ENCODE results near the gene NHS.

The NHS gene

DNA sequence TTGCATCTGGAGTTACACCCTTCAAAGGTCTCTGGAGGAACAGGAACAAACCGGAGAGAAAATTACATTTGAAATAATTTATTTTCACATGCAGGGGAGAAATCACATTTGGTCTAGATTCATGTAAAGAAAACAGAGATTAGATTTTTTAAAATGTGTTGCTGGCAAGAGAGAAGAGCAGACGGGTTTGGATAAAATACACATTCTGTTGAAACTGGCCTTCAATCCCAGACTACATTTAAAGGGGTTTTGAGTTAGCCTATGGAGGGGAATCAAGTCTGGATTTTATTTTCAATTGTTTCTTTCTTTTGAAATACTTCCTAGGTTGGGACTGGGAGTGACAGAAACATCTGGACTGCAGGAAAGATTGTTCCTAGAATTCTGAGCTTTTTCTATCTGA is 180.8 kb downstream of the NHS start:
- H3K4me3 ChIP-seq (ENCODE audit: control insufficient read depth, low read depth, low read length) = no peak overlapping the region
- TF ChIP-seq, protein P1, sequence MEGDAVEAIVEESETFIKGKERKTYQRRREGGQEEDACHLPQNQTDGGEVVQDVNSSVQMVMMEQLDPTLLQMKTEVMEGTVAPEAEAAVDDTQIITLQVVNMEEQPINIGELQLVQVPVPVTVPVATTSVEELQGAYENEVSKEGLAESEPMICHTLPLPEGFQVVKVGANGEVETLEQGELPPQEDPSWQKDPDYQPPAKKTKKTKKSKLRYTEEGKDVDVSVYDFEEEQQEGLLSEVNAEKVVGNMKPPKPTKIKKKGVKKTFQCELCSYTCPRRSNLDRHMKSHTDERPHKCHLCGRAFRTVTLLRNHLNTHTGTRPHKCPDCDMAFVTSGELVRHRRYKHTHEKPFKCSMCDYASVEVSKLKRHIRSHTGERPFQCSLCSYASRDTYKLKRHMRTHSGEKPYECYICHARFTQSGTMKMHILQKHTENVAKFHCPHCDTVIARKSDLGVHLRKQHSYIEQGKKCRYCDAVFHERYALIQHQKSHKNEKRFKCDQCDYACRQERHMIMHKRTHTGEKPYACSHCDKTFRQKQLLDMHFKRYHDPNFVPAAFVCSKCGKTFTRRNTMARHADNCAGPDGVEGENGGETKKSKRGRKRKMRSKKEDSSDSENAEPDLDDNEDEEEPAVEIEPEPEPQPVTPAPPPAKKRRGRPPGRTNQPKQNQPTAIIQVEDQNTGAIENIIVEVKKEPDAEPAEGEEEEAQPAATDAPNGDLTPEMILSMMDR (conservative IDR thresholded peaks at IDR 0.05; ENCODE audit: control insufficient read depth, insufficient read depth, low read depth, low read length) = no peak
- no peak for DNase-seq (ENCODE audit: low read depth)

DNA sequence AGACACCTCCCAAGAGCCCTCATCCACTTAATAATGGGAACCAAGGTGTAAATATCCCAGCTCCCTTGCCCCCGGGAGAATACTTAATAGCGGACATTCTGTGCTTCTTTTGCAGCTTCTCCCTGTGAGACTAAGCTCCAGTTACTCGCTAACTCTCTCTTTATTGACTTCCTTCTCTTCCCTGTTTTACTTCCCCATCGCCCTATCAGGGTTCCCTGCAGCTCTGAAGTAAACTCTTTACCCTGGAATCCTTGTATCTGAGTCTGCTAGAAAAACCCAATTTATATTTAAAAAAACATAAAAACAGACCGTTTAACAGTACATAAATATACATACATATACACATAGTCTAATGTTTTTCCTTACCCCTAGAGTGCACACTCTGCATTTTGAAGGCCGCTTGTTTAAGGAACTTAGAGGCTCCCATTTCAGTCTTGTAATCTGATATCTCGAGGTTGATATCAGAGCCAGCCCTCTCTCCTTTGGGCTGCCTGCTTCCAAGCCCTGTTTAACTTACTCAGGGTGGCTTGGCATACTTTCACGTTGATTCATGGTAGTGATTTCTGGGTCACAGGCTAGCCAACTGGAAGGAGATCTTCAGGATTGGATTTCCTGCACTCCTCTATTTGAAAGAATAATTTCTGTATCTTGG is 184.9 kb downstream of the NHS start:
- TF ChIP-seq, protein P1 (conservative IDR thresholded peaks at IDR 0.05; ENCODE audit: control insufficient read depth, insufficient read depth, low read depth, low read length) = no peak
- DNase-seq (ENCODE audit: low read depth) = peak; percentile 88
- H3K4me3 ChIP-seq (ENCODE audit: control insufficient read depth, low read depth, low read length) = no peak overlapping the region

DNA sequence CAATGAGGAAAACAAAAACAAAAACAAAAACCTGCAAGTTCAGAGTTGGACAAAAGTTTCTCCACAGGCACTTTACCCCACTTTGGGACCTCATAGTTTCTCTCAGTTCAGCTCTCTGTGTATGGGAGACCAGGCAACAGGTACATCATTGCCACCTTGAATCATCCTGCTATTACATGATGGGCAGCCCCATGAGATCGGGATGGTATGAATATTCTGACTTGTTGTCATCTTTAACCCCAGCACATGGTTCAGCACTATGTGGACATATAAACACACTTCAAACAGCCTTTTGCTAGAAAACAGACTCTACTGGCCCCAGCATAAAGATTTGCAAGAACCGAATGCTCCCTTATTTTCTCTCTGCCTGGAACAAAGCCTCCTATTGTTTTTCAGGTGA is 185.4 kb downstream of the NHS start:
- TF ChIP-seq, protein P1 (conservative IDR thresholded peaks at IDR 0.05; ENCODE audit: control insufficient read depth, insufficient read depth, low read depth, low read length) = no peak
- no peak for DNase-seq (ENCODE audit: low read depth)
- no peak overlapping the region for H3K4me3 ChIP-seq (ENCODE audit: control insufficient read depth, low read depth, low read length)

DNA sequence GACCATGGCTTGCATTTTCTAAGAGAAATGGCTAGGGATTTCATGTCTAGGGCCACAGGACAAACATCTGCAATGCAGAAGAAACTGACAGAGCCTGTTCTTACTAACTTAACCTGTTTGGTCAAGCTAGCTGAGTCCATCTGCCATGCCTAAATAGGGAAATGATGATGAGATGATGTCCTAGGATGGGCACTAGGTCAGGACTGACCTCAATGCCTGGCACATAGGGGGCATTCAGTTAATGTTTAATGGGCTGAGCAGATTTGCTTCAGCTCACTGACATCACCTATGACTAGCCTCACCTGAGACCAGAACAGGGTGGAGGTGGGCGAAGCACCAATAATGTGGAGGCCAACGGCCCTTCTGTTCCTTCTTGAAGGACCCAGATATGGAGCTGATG is 188.1 kb downstream of the NHS start:
- no peak for DNase-seq (ENCODE audit: low read depth)
- TF ChIP-seq, protein P1 (conservative IDR thresholded peaks at IDR 0.05; ENCODE audit: control insufficient read depth, insufficient read depth, low read depth, low read length) = no peak
- no peak overlapping the region for H3K4me3 ChIP-seq (ENCODE audit: control insufficient read depth, low read depth, low read length)

DNA sequence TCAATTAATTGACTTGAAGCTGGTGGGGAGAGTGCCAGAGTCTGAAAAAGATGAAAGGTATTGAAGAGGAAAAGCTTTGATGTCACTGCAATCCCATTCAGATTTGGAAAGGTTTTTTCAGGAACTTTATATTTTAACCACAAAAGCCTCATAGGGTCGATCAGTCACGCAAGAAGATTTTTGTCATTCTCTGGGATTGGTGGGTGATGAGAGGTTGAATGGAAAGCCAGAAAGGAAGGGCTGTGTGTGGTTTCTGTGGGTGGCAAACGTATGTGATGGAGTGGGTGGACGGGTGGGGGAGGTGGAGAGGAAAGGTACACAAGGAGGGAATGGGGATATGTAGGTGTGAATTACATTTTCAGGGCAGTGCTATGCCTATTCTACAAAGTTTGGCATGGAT is 188.5 kb downstream of the NHS start:
- DNase-seq (ENCODE audit: low read depth) = peak; percentile 44
- no peak overlapping the region for H3K4me3 ChIP-seq (ENCODE audit: control insufficient read depth, low read depth, low read length)
- TF ChIP-seq, protein P1 (conservative IDR thresholded peaks at IDR 0.05; ENCODE audit: control insufficient read depth, insufficient read depth, low read depth, low read length) = no peak

DNA sequence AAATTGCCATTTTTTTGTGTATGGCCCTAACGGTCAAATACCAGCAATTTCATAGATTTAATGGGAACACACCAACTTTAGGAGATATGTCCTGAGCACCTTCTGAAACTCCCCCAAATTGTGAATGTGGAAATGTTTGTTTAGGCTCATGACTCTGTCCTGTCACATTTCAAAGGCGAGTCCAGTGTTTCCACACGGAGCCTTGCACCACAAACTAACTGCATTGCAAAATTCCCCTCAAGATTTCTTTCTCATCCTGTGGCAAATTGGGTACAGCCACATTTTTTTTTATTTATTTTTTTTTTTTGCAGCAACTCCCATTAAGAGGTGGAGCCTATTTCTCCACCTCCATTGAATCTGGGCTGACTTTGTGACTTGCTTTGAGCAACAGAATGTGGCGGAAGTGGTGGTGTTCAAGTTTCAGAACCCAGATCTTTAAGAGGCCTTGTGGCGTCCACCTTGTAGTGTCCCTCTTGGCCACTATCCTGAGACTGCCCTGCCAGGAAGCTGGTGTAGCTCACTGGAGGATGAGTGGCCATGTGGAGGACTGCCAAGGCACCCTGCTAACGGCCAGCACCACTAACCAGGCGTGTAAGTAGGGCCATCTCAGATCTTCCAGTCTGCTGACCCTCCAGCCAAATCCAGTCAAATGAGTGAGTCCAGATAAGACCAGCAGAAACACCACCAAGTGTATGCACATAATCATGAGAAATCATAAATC is 189.8 kb downstream of the NHS start:
- no peak overlapping the region for H3K4me3 ChIP-seq (ENCODE audit: control insufficient read depth, low read depth, low read length)
- DNase-seq (ENCODE audit: low read depth) = peak; percentile 60
- TF ChIP-seq, protein P1 (conservative IDR thresholded peaks at IDR 0.05; ENCODE audit: control insufficient read depth, insufficient read depth, low read depth, low read length) = no peak

Data from fibroblast of mammary gland (primary cell).